Endothelial cell of umbilical vein (primary cell): Measurements from ENCODE around the gene TSPAN31.

Source experiments
- CTCF ChIP-seq, 2 donors: IDR thresholded peaks; 1 replicate in 1 of 2; 2 replicates in 1 of 2; pipeline ENCODE4 v1.5.1; 2011; ENCODE audit warnings: low read length in 2 of 2, mild to moderate bottlenecking in 2 of 2, moderate library complexity in 2 of 2, control low read depth in 1 of 2, inconsistent platforms in 1 of 2, low read depth in 1 of 2; ENCODE audit not compliant: insufficient read depth in 1 of 2; ENCODE audit errors: extremely low read depth in 1 of 2
- EZH2 ChIP-seq: IDR thresholded peaks from 2 replicates; pipeline ENCODE4 v1.6.1; 2012; ENCODE audit warnings: borderline replicate concordance, low read depth, mild to moderate bottlenecking, moderate library complexity, low read length, inconsistent platforms; ENCODE audit not compliant: severe bottlenecking
- GATA2 ChIP-seq: IDR thresholded peaks from 2 replicates; pipeline ENCODE4 v1.7.0; 2011; ENCODE audit warnings: low read depth, mild to moderate bottlenecking, moderate library complexity, mixed read lengths, low read length; ENCODE audit not compliant: insufficient read length, insufficient read depth
- POLR2A ChIP-seq: IDR thresholded peaks from 2 replicates; pipeline ENCODE4 v1.6.1; 2012; ENCODE audit warnings: low read depth, mild to moderate bottlenecking, control low read depth, low read length
- POLR2AphosphoS5 ChIP-seq: IDR thresholded peaks from 2 replicates; pipeline ENCODE4 v1.6.1; 2012; ENCODE audit warnings: low read depth, mild to moderate bottlenecking, control low read depth, low read length, moderate library complexity; ENCODE audit not compliant: insufficient read depth
- TF ChIP-seq, protein P1 (sequence below): IDR thresholded peaks from 2 replicates; pipeline ENCODE4 v1.6.1; 2011; ENCODE audit not compliant: insufficient read depth, insufficient read length

GRCh38 chr12:57697076-57697475, 47.8 kb upstream of the TSPAN31 start:
- TF ChIP-seq CTCF (IDR thresholded peaks at IDR 0.05; ENCODE audit: extremely low read depth in 1 of 2, insufficient read depth in 1 of 2, low read depth in 1 of 2, low read length in 2 of 2) (no peak), POLR2A (no peak), EZH2 (no peak), GATA2 (no peak), POLR2AphosphoS5 (no peak)
- TF ChIP-seq, protein P1, sequence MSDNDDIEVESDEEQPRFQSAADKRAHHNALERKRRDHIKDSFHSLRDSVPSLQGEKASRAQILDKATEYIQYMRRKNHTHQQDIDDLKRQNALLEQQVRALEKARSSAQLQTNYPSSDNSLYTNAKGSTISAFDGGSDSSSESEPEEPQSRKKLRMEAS = no peak
